HS-27A (cell line): ENCODE results near the gene TRIO.

Experiments
- DNase-seq: peaks from one replicate; pipeline ENCODE4 v3.0.0-alpha.2; 2012; ENCODE audit warnings: low read depth, missing footprints

The TRIO gene

DNA sequence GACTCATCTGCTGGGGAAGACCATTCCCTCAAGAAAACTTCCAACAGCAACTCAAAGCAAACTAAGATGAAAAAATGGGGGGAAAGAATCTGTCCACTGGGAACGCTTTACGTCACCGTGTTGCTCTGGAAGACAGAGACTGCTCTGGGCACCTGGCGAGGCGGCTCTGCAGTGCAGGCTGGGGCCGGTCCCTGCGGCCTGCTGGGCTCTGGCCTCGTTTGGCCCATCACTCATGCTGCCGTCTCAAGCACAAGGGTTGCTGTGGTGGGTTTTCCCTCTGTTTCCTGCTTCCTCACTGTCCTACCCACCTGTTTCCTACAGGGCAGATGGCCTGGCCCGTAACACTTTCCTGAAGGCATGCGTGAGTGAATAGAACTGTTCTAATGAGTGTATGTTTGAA, 345.6 kb downstream of the TRIO start:
- DNase-seq = no peak

DNA sequence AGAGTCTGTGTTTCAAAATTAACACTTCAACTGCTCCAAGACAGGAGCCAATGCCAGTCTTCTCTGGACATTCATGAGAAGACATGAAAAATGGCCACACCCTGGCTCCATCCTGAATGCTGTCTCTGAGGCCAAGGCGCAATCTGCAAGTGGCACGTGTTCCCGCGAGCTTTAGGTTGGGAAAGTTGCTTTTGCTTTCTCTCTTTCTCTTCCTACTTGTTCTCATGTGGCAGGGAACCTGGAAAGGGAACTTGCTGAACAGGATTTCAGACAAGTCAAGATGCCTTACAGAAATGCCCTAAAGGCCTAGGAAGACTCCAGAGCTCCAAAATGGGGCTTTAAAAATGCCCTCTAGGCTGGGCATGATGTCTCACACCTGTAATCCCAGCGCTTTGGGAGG, 346.5 kb downstream of the TRIO start:
- no peak for DNase-seq

DNA sequence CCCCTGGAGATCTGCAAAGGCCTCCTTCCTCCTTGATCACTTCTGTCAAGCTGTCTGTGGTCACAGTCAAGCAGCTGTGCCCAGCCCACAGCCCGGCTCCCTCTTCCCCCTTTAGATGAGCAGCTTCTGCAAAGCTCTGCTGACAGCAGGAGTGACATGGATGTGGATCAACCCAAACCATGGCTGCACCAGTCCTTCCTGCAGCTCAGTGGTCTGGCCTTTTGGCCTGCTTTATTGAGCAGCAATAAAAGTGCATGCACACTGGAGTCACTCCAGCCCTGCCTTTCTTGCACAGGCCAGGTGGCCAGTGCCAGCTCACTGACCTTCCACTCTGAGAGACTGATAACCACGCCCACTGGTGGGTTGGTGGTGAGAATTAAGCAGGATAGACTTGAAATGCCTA, 347.2 kb downstream of the TRIO start:
- no peak for DNase-seq

- DNase-seq = no peak
Measured at GRCh38 chr5:14491015-14491915, 348.1 kb downstream of the TRIO start.

DNA sequence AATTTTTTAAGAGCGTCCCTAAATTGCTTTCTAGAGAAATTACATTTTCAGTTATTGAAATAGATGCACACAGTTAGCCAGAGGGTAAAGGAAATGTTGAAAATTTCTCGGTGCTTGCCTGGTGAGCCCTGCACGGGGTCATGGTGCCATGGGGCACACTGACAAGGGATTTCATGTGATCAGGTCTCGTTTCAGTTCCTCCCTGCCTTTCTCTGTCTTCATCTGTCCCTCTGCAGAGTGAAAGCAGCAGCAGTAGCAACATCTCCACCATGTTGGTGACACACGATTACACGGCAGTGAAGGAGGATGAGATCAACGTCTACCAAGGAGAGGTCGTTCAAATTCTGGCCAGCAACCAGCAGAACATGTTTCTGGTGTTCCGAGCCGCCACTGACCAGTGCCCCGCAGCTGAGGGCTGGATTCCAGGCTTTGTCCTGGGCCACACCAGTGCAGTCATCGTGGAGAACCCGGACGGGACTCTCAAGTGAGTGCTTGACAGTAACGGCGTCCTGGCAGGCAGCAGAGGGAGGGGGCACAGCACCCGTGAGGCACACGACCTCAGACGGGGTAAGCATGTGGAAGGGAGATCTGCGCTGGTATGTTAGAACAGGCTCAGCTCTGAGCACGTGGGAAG, 349.3 kb downstream of the TRIO start:
- no peak for DNase-seq

DNA sequence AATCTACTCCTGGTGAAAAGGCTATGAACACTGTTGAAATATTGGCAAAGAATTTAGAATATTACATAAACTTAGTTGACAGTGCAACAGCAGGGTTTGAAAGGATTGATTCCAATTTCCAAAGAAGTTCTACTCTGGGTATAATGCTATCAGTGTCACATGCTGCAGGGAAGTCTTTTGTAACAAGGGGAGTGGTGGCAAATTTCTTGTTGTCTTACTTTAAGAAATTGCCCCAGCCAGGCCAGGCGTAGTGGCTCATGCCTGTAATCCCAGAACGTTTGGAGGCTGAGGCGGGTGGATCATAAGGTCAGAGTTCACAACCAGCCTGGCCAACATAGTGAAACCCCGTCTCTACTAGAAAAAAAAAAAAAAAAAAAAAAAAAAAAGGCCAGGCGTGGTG, 352.2 kb downstream of the TRIO start:
- no peak for DNase-seq

DNA sequence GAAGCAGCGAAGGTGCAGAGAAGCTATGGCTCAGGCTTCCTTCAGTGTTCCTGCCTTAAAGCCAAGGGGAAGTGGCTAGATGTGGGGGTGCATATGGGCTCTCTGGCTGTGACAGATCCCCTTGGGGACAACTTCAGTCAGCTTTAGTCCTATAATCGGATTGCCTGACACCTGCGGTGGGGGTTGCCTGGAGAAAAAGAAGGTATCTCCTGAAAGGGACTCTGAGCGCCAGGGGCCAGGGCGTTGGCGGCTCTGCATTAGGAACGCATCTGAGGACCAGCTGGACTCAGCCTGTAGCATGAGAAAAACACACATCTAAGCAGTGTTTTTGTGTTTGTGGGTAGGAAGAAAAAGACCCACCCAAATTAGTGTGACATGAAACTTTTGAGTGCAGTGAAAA, 354.2 kb downstream of the TRIO start:
- no peak for DNase-seq

DNA sequence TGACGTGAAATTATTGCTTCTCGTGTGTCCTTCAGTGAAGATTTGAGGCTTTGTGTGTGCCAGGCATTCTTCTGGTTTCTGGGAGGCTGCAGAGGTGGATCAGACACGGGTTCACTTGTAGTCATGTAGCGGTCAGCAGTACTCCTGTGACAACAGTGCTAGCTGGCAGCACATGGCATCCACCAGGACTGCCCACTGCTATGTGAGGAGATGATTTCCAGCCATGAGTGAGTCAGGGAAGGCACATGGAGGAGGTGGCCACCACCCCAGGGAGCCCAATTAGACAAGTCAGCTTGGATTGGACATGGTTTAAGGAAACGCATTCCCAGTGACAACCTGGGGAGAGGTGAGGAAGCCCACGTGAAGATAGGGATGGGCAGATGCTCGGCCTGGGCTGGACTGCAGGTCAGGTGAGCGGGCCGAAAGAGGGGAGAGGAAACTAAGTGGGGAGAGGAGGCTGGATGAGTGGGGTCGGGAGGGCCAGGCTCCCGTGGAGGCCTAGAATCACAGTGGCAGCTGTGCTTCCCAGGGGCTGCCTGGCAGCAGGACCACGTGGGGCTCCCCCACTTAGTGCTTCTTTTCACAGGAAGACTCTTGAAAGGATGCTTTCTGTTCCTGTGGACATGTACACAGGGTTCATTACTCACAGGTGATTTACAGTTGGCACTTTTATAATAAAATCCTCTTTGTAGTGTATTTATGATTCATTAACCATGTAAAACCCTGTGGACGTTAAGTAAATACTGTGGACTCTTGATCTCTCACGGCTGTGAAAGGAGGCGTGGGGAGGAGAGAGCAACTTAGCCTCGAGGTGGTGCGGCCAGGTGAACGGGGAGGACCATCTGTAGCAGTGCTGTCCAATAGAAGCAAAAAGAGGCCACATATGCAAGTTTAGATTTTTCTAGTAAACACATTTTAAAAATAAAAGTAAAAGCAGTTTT, 358.5 kb downstream of the TRIO start:
- no peak for DNase-seq

DNA sequence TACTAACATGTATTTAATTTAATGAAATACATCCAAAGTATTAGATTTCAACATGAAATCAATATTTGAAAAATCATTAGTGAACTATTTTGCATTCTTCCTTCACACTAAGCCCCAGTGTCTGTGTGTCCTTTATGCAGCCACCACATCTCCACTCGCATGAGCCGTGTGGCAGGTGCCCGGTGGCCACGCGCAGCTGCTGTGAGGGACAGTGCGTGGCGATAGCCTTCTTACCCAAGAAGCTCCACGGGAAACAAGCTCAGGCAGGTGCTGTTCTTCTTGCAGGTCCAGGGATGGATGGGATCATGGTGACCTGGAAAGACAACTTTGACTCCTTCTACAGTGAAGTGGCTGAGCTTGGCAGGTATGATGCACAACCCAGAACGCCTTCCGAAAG, 359.1 kb downstream of the TRIO start:
- no peak for DNase-seq

DNA sequence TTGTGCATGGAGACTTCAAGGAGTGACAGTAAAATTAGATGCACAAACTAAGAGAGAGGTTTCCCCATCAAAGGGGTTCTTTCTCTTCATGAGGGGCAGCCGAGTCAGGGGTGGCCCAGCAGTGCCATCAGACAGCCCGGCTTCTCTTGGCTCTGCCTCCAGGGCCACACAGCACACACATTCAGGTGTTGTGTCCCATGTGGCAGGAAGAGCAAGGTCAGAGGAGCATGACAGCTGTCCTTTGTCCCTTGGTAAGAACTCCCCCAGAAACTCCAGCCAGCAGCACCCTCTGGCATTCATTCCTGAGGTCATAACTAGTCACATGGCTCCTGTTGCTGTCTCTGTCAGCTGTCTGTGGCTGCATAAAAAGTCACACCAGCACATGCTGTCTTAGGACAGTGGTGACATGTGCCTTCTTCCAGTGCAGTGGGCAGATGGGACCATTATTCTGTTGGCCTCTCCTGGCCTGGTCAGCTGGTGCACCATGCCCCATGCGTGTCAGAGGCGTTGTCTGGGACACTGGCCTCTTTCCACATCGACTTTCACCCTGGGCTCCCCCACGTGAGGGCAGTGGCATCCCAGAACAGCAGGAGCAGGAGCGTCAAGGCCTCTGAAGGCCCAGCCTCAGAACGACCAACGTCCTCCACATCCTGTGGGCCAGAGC, 360.0 kb downstream of the TRIO start:
- no peak for DNase-seq

- DNase-seq = no peak
Measured at GRCh38 chr5:14503681-14504331, 360.7 kb downstream of the TRIO start.

DNA sequence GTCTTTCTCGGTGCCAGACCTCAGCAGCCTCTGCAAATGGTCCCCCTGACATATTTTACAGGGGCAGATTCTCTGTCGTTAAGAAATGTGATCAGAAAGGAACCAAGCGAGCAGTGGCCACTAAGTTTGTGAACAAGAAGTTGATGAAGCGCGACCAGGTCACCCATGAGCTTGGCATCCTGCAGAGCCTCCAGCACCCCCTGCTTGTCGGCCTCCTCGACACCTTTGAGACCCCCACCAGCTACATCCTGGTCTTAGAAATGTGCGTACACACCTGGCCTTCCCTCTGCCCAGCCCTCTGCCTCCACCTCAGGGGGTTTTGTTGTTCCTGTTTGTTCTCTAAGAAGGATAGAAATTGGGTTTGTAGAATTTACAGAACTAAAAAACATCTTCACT, 361.2 kb downstream of the TRIO start:
- DNase-seq = no peak

DNA sequence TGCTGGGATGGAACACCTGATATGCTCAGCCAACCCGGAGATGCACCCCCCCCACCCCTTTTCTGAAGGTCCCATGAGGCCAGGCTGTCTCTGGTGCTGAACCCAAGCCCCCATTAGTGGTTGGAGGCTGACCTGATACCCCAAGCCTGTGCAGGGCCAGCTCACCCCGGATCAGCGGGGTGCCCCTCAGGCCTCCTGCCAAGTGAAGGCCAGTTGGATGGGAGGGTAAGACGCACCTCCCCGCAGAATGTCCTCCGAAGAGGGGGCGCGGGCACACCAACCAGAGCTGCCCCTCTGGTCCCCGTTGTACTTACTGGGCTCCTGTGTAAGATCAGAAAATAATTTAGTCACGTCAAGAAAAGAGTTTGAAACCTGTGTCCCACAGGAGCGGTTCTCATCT, 361.7 kb downstream of the TRIO start:
- no peak for DNase-seq

GRCh38 chr5:14505310-14506139, 362.4 kb downstream of the TRIO start:
- no peak for DNase-seq

- no peak for DNase-seq
Measured at GRCh38 chr5:14506140-14506538, 363.0 kb downstream of the TRIO start.

DNA sequence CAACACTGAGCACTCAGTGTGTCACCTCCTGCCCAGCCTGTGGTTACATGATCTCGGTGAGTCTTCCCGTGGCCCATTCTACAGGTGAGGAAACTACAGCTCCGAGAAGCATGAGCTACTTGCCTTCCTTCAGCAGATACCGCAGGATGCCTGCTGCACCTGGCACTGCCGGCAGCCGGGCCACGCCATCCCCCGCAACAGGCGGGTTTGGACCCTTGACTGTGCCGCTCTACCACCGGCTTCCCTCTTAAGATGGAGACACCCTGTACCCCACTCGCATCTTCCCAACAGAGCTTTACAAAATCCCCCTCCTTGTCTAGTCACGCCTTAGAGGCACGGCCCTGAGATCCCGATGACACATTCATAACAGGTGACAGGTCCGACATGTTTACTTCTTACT, 363.5 kb downstream of the TRIO start:
- no peak for DNase-seq

DNA sequence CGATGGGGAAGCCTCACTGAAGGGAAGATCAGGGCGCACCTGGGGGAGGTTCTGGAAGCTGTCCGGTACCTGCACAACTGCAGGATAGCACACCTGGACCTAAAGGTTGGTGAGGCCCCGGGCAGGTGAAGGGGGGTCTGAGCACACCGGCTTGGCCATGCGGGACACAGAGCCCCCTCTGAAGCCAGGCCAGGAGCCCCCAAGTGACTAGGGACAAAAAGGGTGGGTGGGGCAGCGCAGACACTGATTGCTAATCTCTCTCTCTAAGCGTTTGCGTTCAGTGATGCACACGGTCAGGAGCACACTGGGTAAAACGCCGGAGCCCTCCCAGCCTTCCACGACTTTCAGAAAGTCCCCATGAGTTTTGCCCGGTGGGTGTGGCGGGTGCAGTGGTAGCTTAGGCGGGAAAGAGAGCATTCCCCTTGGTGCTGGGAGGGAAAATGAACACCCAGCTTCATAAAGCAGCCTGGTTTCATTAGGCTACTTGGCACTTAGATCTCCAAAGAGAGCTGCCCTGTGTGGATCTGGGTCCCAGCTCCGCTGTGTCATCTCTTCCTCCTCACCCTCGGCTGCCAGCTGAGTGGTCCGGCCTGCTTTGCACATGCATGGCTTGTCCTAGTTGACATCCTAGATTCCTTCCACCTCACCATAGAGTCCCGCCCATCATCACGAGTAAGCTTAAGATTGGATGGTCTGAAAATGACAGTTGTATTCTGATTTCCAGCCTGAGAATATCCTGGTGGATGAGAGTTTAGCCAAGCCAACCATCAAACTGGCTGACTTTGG, 364.2 kb downstream of the TRIO start:
- DNase-seq = no peak

DNA sequence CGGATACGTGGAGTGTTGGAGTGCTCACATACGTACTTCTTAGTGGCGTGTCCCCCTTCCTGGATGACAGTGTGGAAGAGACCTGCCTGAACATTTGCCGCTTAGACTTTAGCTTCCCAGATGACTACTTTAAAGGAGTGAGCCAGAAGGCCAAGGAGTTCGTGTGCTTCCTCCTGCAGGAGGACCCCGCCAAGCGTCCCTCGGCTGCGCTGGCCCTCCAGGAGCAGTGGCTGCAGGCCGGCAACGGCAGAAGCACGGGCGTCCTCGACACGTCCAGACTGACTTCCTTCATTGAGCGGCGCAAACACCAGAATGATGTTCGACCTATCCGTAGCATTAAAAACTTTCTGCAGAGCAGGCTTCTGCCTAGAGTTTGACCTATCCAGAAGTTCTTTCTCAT, 364.9 kb downstream of the TRIO start:
- DNase-seq = no peak

DNA sequence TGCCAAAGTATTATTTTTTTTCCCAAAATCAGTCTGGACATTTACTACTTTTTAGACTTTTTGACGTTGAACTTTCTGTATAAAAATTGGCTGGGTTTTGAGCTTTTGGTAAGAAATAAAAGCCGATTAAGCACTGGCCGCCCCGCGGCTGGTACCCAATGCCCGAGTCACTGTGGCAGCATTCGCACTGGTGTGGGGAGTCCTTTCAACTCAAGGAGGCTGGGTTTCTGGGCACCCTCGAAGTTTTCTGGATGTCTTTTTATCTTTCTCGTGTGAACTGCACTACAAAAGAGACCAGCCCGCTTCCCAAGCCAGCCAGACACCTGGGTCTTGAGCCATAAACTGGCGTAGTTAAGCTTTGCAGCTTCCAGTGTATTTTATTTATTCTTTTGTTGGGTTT, 366.4 kb downstream of the TRIO start:
- DNase-seq = no peak
